HG03280 (cell line): Measurements from ENCODE around the gene STUM.
"Not testable (repeated sequence)": the region's sequence is repeated elsewhere in the genome, so short reads cannot be mapped to it uniquely, and the experiment has no call there.

Source experiments
- ATAC-seq: cut with Tn5 transposase; IDR thresholded peaks from one replicate; pipeline ENCODE4 v1.9.1; 2021; ENCODE audit warnings: mild to moderate bottlenecking, moderate library complexity; ENCODE audit not compliant: unreplicated experiment

Gene STUM

GRCh38 chr1:226602186-226603021 lies 53.8 kb downstream of the STUM start:
- no peak for ATAC-seq

- ATAC-seq, result no peak
Measured at GRCh38 chr1:226603022-226603857, 54.7 kb downstream of the STUM start.

- no peak for ATAC-seq
Measured at GRCh38 chr1:226603858-226604559, 55.4 kb downstream of the STUM start.

- no peak for ATAC-seq
Measured at GRCh38 chr1:226604560-226605317, 56.2 kb downstream of the STUM start.

GRCh38 chr1:226605318-226605950 lies 56.9 kb downstream of the STUM start:
- no peak for ATAC-seq

GRCh38 chr1:226606311-226607267 lies 58.0 kb downstream of the STUM start:
- ATAC-seq, result no peak

- no peak for ATAC-seq
Measured at GRCh38 chr1:226607268-226607660, 58.7 kb downstream of the STUM start.

- no peak for ATAC-seq
Measured at GRCh38 chr1:226607821-226608220, 59.3 kb downstream of the STUM start.

- peak; percentile 75 for ATAC-seq
Measured at GRCh38 chr1:226608699-226609505, 60.3 kb downstream of the STUM start.

- ATAC-seq, result no peak
Measured at GRCh38 chr1:226609836-226610455, 61.4 kb downstream of the STUM start.

GRCh38 chr1:226610671-226611070 lies 62.1 kb downstream of the STUM start:
- no peak for ATAC-seq

- no peak for ATAC-seq
Measured at GRCh38 chr1:226611301-226611700, 62.7 kb downstream of the STUM start.

- ATAC-seq, result not testable (repeated sequence)
Measured at GRCh38 chr1:226611980-226612379, 63.4 kb downstream of the STUM start.

GRCh38 chr1:226615876-226616275 lies 67.3 kb downstream of the STUM start:
- ATAC-seq, result no peak

GRCh38 chr1:226616636-226617035 lies 68.1 kb downstream of the STUM start:
- ATAC-seq, result no peak

- ATAC-seq, result no peak
Measured at GRCh38 chr1:226617109-226617508, 68.5 kb downstream of the STUM start.

- ATAC-seq, result not testable (repeated sequence)
Measured at GRCh38 chr1:226617719-226618118, 69.2 kb downstream of the STUM start.

- no peak for ATAC-seq
Measured at GRCh38 chr1:226618380-226618779, 69.8 kb downstream of the STUM start.
